IPS-NIHi11 (cell line): Measurements from ENCODE around the gene OR2T12.
"Not testable (repeated sequence)": the region's sequence is repeated elsewhere in the genome, so short reads cannot be mapped to it uniquely, and the experiment has no call there.

Experiments used
- DNase-seq: peaks from one replicate; pipeline ENCODE4 v3.0.0; 2012; ENCODE audit warnings: mixed read lengths, low spot score

OR2T12 gene

GRCh38 chr1:248303324-248303723 is at the start of gene OR2T12:
Gene OR2T12 (minus strand): TSS chr1:248303424. CDS start chr1:248295578, 7,846 bp downstream.
- no peak for DNase-seq

GRCh38 chr1:248348475-248348874 is 45.3 kb upstream of the OR2T12 start, which contains the start of gene OR14C36:
Gene OR14C36 (plus strand): TSS chr1:248348775. CDS start chr1:248348775, 0 bp downstream.
- no peak for DNase-seq

GRCh38 chr1:248343451-248343850 is 40.2 kb upstream of the OR2T12 start:
- no peak for DNase-seq

GRCh38 chr1:248324468-248324867 is 21.2 kb upstream of the OR2T12 start, which contains the start of gene OR2M7:
Gene OR2M7 (minus strand): TSS chr1:248324568. CDS start chr1:248324568, 0 bp downstream.
- DNase-seq, result no peak

GRCh38 chr1:248316796-248317195 is 13.6 kb upstream of the OR2T12 start:
- no peak for DNase-seq

- not testable (repeated sequence) for DNase-seq
Observed at GRCh38 chr1:248306740-248307139, 3.5 kb upstream of the OR2T12 start.

- DNase-seq, result no peak
Observed at GRCh38 chr1:248306103-248306502, 2.9 kb upstream of the OR2T12 start.

GRCh38 chr1:248305672-248306071 is 2.4 kb upstream of the OR2T12 start:
- DNase-seq, result not testable (repeated sequence)

- DNase-seq, result no peak
Observed at GRCh38 chr1:248288391-248288790, 14.8 kb downstream of the OR2T12 start.

GRCh38 chr1:248277876-248278275 is 25.3 kb downstream of the OR2T12 start, which contains the start of gene OR2T33:
Gene OR2T33 (minus strand): TSS chr1:248277976. CDS start chr1:248273814, 4,162 bp downstream.
- no peak for DNase-seq

- DNase-seq, result not testable (repeated sequence)
Observed at GRCh38 chr1:248273225-248273624, 30.0 kb downstream of the OR2T12 start.

GRCh38 chr1:248268178-248268577 is 35.0 kb downstream of the OR2T12 start:
- DNase-seq, result no peak

- DNase-seq, result not testable (repeated sequence)
Observed at GRCh38 chr1:248259309-248259708, 43.9 kb downstream of the OR2T12 start.

- DNase-seq, result peak; percentile 27
Observed at GRCh38 chr1:248243204-248243603, 60.0 kb downstream of the OR2T12 start.
